Natural killer cell treated with Interleukin-12 subunit alpha and Interleukin-12 subunit beta and Interleukin-15 and Interleukin-18, amount 100 ng/mL, for 72 hours (primary cell): ENCODE data around the gene TLX2. TPM values are rescaled to one million over a fixed set of nuclear protein-coding genes. Genes with fewer than 3 reads are reported as not detected.
A peak's percentile ranks its signal among the peaks of the same experiment; 100 is the strongest.

Source experiments
- ATAC-seq, 2 donors: fragments of 150-1000 bp; cut with Tn5 transposase in 1 of 2; sonication (Bioruptor Pico), chemical (Tn5 transposase) in 1 of 2; 2 replicates each; pipeline ENCODE4 v1.10.0; 2021
- DNase-seq: peaks from one replicate; pipeline ENCODE4 v3.0.0; 2022; ENCODE audit warnings: low spot score
- H3K27ac Mint-ChIP-seq, 2 donors: 1 replicate in 1 of 2; 2 replicates in 1 of 2; pipeline ENCODE4 v1.8.0; 2022; ENCODE audit warnings: mixed read lengths in 2 of 2, mild to moderate bottlenecking in 1 of 2, moderate library complexity in 1 of 2
- H3K27me3 Mint-ChIP-seq, 2 donors: 1 replicate in 1 of 2; 2 replicates in 1 of 2; pipeline ENCODE4 v1.8.0; 2022; ENCODE audit warnings: mixed read lengths in 2 of 2
- H3K36me3 Mint-ChIP-seq: one replicate; pipeline ENCODE4 v1.8.0; 2022; ENCODE audit warnings: mixed read lengths
- H3K4me1 Mint-ChIP-seq, 2 donors: 1 replicate in 1 of 2; 2 replicates in 1 of 2; pipeline ENCODE4 v1.8.0; 2022; ENCODE audit warnings: low read depth in 2 of 2, mixed read lengths in 2 of 2, mild to moderate bottlenecking in 1 of 2
- H3K4me3 Mint-ChIP-seq: one replicate; pipeline ENCODE4 v1.8.0; 2022; ENCODE audit warnings: mixed read lengths
- H3K9me3 Mint-ChIP-seq: 2 replicates; pipeline ENCODE4 v1.8.0; 2022; ENCODE audit warnings: mixed read lengths
- total RNA-seq, 2 donors: library from RNA; stranded (reverse); gene quantifications; one replicate each; pipeline ENCODE4 v1.2.3, GENCODE V29; 2022

The TLX2 gene
- total RNA-seq, 2 donors from 2014 or later = 0.12 to 0.95 TPM

- H3K9me3 Mint-ChIP-seq = no peaks in the 10 kb centered on the region
- peak; percentile 40 for DNase-seq
- peaks cover 42 to 47% of the 10 kb centered on the region in 2 donors for H3K4me1 Mint-ChIP-seq
- no peak for ATAC-seq
- peak overlapping the region; percentile 17 for H3K4me3 Mint-ChIP-seq
- peaks cover 8% of the 10 kb centered on the region for H3K36me3 Mint-ChIP-seq
- no peak overlapping the region for H3K27ac Mint-ChIP-seq
- no peaks in the 10 kb centered on the region for H3K27me3 Mint-ChIP-seq
Observed at GRCh38 chr2:74500578-74500946, 13.7 kb upstream of the TLX2 start.

- DNase-seq (peak; percentile 29), ATAC-seq (no peak)
- peaks cover 9% of the 10 kb centered on the region for H3K36me3 Mint-ChIP-seq
- no peaks in the 10 kb centered on the region for H3K27me3 Mint-ChIP-seq
- peak overlapping the region; percentile 79 for H3K4me3 Mint-ChIP-seq
- H3K4me1 Mint-ChIP-seq = peaks cover 49 to 51% of the 10 kb centered on the region in 2 donors
- H3K27ac Mint-ChIP-seq = peak overlapping the region in 1 of 2 donors; percentile 93
- no peaks in the 10 kb centered on the region for H3K9me3 Mint-ChIP-seq
Observed at GRCh38 chr2:74501335-74502071, 12.7 kb upstream of the TLX2 start.

GRCh38 chr2:74502147-74502719 is 12.0 kb upstream of the TLX2 start:
- peak overlapping the region; percentile 64 to 93 for H3K27ac Mint-ChIP-seq
- peaks cover 12% of the 10 kb centered on the region for H3K36me3 Mint-ChIP-seq
- H3K9me3 Mint-ChIP-seq = no peaks in the 10 kb centered on the region
- DNase-seq (peak; percentile 34), ATAC-seq (no peak)
- peak overlapping the region; percentile 79 for H3K4me3 Mint-ChIP-seq
- H3K27me3 Mint-ChIP-seq = no peaks in the 10 kb centered on the region
- peaks cover 56 to 59% of the 10 kb centered on the region in 2 donors for H3K4me1 Mint-ChIP-seq

- peaks cover 12% of the 10 kb centered on the region for H3K36me3 Mint-ChIP-seq
- peak; percentile 88 for DNase-seq
- peak overlapping the region; percentile 79 for H3K4me3 Mint-ChIP-seq
- peaks cover 61 to 63% of the 10 kb centered on the region in 2 donors for H3K4me1 Mint-ChIP-seq
- peak; percentile 70 to 74 for ATAC-seq
- no peaks in the 10 kb centered on the region for H3K27me3 Mint-ChIP-seq
- peak overlapping the region; percentile 64 to 93 for H3K27ac Mint-ChIP-seq
- H3K9me3 Mint-ChIP-seq = no peaks in the 10 kb centered on the region
Observed at GRCh38 chr2:74502720-74503505, 11.3 kb upstream of the TLX2 start.

GRCh38 chr2:74503506-74504475 is 10.5 kb upstream of the TLX2 start:
- Mint-ChIP-seq H3K4me1 (peaks cover 62 to 63% of the 10 kb centered on the region in 2 donors), H3K27me3 (no peaks in the 10 kb centered on the region), H3K36me3 (peaks cover 12% of the 10 kb centered on the region), H3K27ac (peak overlapping the region; percentile 64 to 93), H3K9me3 (no peaks in the 10 kb centered on the region), H3K4me3 (peak overlapping the region; percentile 79)
- no peak for ATAC-seq
- peak; percentile 48 for DNase-seq

- peaks cover 1 to 4% of the 10 kb centered on the region in 2 donors for H3K27me3 Mint-ChIP-seq
- H3K4me1 Mint-ChIP-seq = peaks cover 59% of the 10 kb centered on the region in 2 donors
- DNase-seq = peak; percentile 23
- H3K9me3 Mint-ChIP-seq = no peaks in the 10 kb centered on the region
- peaks cover 12% of the 10 kb centered on the region for H3K36me3 Mint-ChIP-seq
- peak overlapping the region; percentile 79 for H3K4me3 Mint-ChIP-seq
- no peak for ATAC-seq
- peak overlapping the region; percentile 64 to 93 for H3K27ac Mint-ChIP-seq
Observed at GRCh38 chr2:74504591-74504990, 9.7 kb upstream of the TLX2 start.

GRCh38 chr2:74505448-74506246 is 8.6 kb upstream of the TLX2 start:
- no peak for ATAC-seq
- peak overlapping the region; percentile 93 to 99 for H3K27ac Mint-ChIP-seq

GRCh38 chr2:74507145-74507925 is 6.9 kb upstream of the TLX2 start, which contains the start of gene PCGF1:
Gene PCGF1 (minus strand): TSS chr2:74507695. CDS start chr2:74507668, 27 bp downstream.
- ATAC-seq (peak; percentile 93 to 95), DNase-seq (peak; percentile 97)
- Mint-ChIP-seq H3K9me3 (no peaks in the 10 kb centered on the region), H3K36me3 (peaks cover 12% of the 10 kb centered on the region), H3K4me1 (peaks cover 48 to 52% of the 10 kb centered on the region in 2 donors), H3K4me3 (peak within 1 kb of the TSS; percentile 96), H3K27ac (peak within 1 kb of the TSS; percentile 99), H3K27me3 (peaks cover 12 to 29% of the 10 kb centered on the region in 2 donors)

More at GRCh38 chr2:74505448-74506246, 8.6 kb upstream of the TLX2 start:
- peak overlapping the region; percentile 79 for H3K4me3 Mint-ChIP-seq
- peaks cover 12% of the 10 kb centered on the region for H3K36me3 Mint-ChIP-seq
- no peaks in the 10 kb centered on the region for H3K9me3 Mint-ChIP-seq
- DNase-seq = peak; percentile 49
- H3K27me3 Mint-ChIP-seq = peaks cover 8 to 14% of the 10 kb centered on the region in 2 donors
- peaks cover 59 to 62% of the 10 kb centered on the region in 2 donors for H3K4me1 Mint-ChIP-seq

- H3K27me3 Mint-ChIP-seq = peaks cover 15 to 29% of the 10 kb centered on the region in 2 donors
- peaks cover 48 to 50% of the 10 kb centered on the region in 2 donors for H3K4me1 Mint-ChIP-seq
- ATAC-seq = no peak
- peaks cover 12% of the 10 kb centered on the region for H3K36me3 Mint-ChIP-seq
- peak overlapping the region; percentile 96 for H3K4me3 Mint-ChIP-seq
- no peaks in the 10 kb centered on the region for H3K9me3 Mint-ChIP-seq
- peak overlapping the region; percentile 99 for H3K27ac Mint-ChIP-seq
- DNase-seq = no peak
Observed at GRCh38 chr2:74507926-74508520, 6.2 kb upstream of the TLX2 start.

- ATAC-seq = no peak
- no peak overlapping the region for H3K27ac Mint-ChIP-seq
- no peak for DNase-seq
- H3K27me3 Mint-ChIP-seq = peaks cover 18 to 33% of the 10 kb centered on the region in 2 donors
- peak overlapping the region; percentile 5 for H3K4me3 Mint-ChIP-seq
- H3K9me3 Mint-ChIP-seq = no peaks in the 10 kb centered on the region
- H3K4me1 Mint-ChIP-seq = peaks cover 32 to 37% of the 10 kb centered on the region in 2 donors
- peaks cover 4% of the 10 kb centered on the region for H3K36me3 Mint-ChIP-seq
Observed at GRCh38 chr2:74510272-74510671, 4.0 kb upstream of the TLX2 start.
